AG09319 (cell line): ENCODE measurements around the gene C6orf15.

Experiments used
- DNase-seq: peaks from one replicate; pipeline ENCODE4 v3.0.0-alpha.2; 2010; ENCODE audit warnings: low read depth; ENCODE audit errors: extremely low read depth
- CTCF ChIP-seq: IDR thresholded peaks from 2 replicates; pipeline ENCODE4 v1.5.1; 2011; ENCODE audit warnings: low read depth, mild to moderate bottlenecking, inconsistent platforms, low read length, moderate library complexity

C6orf15 gene

DNA sequence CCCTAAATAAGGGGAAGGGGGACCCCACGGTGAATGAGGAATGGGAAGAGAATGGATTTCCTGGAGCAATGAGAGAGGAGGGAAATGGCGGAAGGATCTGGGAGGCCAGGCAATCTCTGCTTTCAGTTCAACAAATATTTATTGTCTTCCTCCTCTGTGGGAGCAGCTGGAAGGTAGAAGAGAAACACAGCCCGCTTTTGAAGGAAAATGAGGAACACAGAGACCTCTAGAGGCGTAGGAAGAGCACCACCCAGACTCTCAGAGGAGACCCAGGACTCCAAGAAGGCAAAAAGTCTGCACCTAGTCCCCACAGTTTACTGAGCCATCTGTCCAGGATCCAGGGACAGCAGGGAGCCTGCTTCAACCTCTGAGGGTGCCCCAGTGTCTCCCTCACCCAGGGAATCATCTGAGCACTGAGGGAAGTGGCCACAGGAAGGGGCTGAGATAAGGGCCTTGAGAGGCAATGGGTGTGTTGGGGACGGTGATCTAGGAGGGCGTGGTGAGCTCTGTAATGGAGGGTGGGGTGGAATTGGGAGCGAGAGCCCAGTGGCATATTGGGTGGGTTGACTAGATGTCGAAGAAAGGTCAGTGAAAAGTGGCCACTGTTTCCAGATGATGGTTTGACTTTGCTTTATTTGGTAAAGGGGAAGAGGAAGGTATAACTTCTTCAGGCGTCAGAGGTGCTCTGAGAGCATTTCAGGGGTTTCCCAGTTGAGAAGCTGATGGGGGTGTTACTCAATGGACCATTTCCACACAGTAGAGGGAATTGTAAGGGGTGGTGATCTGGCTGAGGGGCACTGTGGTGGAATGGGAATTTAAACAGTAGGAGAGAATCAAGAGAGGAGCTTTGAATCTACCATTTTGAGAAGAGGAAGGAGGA, 2.8 kb upstream of the C6orf15 start:
- DNase-seq = no peak
- peak; percentile 46 for TF ChIP-seq CTCF

DNA sequence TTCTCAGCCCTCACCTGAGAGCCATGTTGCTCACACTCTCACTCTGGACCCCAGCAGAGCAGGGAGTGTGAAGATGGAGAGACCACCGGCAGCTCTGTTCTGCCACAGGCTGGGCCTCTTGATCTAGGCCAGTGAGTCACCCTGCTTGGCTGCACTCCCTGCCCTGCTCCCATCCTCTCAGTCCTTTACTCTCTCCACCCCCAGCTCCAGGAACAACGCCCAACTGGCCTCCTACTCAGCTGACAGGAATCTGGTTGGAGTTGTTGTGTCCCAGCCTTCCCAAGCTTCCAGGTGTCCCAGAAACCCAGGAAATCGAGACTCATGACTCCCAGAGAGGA, 2.1 kb upstream of the C6orf15 start, which contains the start of gene PSORS1C1:
TSS of gene PSORS1C1 (plus strand) at position 260 of the 338 bp plus-strand sequence. CDS start 14,833 bp downstream, outside the sequence.
- no peak for TF ChIP-seq CTCF
- peak; percentile 87 for DNase-seq

- peak; percentile 43 for DNase-seq
These were observed 1.6 kb upstream of the C6orf15 start for GRCh38 chr6:31113861-31114540.

GRCh38 chr6:31111712-31112111, 663 bp downstream of the C6orf15 start:
- TF ChIP-seq CTCF = no peak
- DNase-seq = no peak

More at GRCh38 chr6:31113861-31114540, 1.6 kb upstream of the C6orf15 start:
- TF ChIP-seq CTCF = no peak; the same call in 1 of the 2 replicates

GRCh38 chr6:31110825-31111582, 1.4 kb downstream of the C6orf15 start:
- no peak for TF ChIP-seq CTCF
- no peak for DNase-seq

GRCh38 chr6:31107052-31107451, 5.3 kb downstream of the C6orf15 start:
- no peak for TF ChIP-seq CTCF

GRCh38 chr6:31103136-31103535, 9.2 kb downstream of the C6orf15 start:
- no peak for TF ChIP-seq CTCF

More at GRCh38 chr6:31107052-31107451, 5.3 kb downstream of the C6orf15 start:
- no peak for DNase-seq

More at GRCh38 chr6:31103136-31103535, 9.2 kb downstream of the C6orf15 start:
- DNase-seq = no peak
